NCI-H2171 (cell line): Measurements from ENCODE around the gene TAGLN.

ENCODE experiments used
- DNase-seq: peaks from one replicate; lab custom pipeline; 2025; lab: John Stamatoyannopoulos, UW

The TAGLN gene

GRCh38 chr11:117214404-117215110 is 15.4 kb downstream of the TAGLN start:
- DNase-seq: no peak

GRCh38 chr11:117217141-117218084 is 18.2 kb downstream of the TAGLN start:
- no peak for DNase-seq

DNA sequence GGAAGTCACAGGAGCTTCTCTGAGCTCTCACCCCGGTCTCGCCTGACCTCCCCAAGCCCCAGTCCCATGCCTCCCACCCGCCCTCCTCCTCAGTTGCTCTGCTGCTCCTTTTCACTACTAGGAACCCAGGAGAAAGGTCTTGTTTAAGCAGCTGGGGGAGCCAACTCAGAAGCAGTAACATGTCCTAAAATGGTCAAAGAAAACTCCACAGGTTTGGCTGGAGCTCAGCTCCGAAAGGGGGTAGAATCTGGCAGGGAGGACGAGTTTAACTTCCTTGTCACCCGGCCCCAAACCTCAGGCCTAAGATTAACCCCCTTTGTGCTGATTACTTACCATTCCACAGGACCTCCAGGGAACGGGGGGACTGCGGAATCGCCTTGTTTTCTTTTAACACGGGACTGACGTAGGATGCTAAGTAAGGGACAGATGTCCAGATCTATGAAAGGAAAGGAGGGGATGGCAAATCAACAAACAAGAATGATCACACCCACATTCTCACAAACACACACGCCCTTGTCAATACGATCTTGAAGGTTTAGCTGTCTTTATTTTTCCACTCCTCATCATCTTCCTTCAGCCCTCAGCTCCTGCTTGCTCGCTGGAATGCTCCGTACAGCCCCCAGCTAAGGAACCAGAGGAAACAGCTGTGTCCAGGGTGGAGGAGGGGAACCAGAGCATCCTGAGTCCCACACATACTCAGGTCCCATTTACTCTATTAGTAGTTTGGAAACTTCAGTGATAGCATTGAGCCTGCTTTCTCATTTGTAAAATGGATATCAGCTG is 19.2 kb downstream of the TAGLN start:
- DNase-seq: no peak

GRCh38 chr11:117219001-117219400 is 19.8 kb downstream of the TAGLN start:
- DNase-seq: no peak

- DNase-seq: no peak
Observed at GRCh38 chr11:117219455-117219854, 20.3 kb downstream of the TAGLN start.

GRCh38 chr11:117219995-117220394 is 20.8 kb downstream of the TAGLN start:
- no peak for DNase-seq

DNA sequence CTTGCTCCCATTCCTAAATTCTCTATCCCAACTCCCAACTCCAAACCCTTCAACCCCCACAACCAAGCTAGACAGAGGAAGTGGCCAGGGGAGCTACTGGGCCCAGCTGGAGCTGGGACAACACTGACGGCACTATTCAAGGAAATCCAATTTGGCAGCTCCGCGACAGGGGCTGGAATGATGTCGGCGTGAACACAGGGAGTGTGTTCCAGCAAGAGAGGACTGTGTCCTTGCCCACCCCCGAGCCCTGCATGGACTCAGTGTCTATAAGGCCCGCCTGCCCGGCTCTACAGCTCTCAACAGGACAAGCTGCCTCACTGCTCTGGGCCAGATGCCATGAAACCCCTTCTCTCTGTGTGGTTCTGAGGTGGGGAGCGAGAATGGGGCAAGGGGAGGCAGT is 21.4 kb downstream of the TAGLN start:
- DNase-seq: no peak

DNA sequence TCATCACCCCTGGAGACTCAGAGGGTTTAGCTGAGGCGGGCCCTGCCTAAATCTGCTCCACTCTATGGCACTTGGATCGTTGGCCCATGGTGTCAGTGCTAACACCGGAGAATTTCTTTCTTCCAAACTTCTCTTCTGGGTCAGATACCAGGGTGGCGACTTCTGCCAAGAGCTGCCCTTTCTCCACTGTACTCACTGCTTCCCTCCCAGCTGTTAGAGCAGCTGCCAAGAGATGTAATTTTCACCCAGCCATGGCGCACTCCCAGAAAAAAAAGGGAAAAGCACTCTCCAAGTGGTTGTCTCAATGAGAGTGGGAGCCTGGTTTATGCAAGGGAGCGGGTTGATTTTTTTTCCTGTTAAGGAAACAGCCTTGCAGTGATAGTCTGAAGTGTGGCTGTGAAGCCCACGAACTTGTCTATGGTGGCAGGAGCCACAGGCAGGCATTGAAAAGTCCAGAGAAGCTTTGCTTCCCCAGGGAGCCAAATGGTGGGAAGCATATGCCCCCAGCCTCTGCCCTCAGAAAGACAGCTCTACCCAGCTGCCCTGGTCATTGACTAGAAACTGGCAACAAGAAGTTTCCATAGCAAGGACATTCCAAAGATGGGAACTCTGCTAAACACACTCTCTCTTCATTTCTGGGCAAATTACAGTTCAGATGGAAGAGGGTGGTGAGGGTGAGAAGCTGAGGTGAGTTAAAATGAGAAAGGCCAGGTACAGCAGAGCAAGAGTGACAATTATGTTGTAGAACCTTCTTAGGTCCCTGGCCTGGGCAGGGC is 22.0 kb downstream of the TAGLN start:
- peak; percentile 5 for DNase-seq

DNA sequence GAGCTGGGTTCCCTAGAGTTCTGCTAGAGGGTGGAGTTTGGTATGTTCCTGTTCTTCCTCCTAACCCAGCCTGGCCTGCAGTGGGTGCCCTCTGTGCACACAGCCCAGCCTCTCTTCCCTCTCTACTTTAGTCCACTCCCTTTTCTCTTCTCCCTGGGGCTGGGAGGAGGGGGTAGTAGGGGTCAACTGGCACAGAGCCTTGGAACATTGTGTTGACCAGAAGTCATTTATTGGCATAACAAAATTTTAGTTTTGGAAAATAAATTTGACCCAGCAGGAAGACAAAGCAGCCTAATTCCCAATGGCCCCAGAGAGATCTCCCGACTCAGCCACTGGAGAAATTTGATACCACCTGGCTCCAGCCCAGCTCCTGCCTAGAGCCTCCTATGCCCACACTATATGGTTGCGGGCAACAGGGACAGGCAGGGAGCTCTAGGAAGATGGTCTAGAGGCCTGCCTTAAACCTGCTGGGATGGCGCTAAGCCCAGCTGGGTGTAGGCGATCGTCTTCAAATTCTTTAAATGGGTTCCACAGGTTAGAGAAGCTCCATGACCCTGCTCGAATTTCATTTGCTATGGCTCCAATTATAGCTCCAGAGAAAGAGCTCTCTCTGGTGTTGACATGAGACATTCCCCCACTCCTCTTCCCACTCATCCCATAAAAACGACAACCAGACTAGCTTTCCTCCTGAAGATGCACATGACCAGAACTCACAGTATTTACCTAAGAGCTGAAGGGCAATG is 22.8 kb downstream of the TAGLN start:
- DNase-seq: peak; percentile 60

DNA sequence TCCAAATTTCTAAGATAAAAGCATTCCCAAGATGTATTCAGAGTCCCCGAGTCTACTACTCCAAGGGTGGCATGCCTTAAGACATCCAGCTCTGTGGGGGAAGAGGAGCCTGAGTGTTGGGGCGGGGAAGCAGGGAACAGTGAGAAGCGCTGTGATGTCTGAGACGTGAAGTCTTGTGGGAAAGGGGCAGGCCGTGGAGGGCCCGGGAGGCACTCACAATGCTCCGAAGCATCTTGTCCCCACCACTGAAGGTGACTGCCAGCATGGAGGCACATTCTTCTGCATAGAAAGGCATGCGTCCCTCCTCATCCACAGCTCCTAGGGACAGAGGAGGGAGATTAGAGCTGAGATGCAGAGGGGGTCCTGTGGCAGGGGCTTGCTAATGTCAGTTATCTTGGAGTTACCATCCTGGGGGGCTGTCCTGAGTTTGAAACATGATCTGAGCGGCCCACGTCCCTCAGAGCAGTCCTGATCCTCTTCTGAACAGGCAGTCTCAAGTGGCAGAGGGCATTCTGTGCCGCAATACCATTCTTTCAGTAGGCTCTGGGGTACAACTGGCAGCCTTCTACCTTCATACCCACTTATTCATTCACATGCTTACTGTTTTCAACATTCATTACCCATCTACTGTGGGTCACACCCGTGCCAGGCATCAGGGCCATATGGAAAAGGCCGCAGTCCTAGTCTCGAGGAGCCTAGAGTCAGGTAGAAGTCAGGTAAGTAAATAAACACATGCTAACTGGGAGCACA is 24.0 kb downstream of the TAGLN start:
- DNase-seq: no peak

DNA sequence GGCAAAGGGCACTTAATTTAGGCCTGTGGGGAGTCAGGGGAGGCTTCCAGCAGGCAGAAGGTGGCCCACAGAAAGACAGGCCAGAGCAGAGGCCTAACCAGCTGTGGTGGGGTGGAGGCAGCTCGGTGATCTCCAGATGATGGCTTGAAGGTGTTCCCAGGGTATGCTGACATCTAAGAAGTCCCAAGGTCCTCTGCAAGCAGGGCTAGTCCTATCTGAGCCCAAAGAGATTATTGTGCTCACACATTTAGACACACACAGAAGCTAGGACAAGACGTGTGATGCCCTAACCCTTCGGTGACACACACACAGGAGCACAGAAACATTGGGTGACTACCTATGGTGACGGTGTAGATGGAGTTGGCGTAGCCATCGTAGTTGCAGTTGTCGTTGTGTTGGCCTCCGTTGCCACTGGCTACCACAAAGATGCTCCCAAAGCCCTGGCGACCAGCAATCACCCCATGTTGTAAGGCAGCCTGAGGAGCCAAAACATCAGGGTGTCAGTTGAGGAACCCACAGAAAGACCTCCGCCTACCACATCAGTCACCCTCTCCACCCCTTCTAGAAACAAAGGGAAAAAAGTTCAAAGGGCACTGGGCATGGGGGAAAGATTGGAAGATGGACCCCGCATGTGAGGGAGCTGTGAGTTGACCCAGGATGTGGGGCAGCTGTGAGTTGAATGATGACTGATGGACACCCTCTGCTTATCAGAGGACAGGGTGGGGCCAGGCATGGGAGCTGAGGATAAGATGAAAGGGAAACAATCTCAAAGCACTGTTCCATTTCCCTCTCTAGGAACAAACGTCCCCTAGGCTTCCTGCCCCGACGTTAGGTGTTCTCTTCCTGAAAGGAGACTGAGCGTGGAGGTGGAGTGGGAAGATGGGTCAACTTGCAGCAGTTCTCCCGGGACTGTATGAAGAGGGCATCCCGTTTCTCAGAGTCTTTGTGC is 24.8 kb downstream of the TAGLN start:
- DNase-seq: no peak

DNA sequence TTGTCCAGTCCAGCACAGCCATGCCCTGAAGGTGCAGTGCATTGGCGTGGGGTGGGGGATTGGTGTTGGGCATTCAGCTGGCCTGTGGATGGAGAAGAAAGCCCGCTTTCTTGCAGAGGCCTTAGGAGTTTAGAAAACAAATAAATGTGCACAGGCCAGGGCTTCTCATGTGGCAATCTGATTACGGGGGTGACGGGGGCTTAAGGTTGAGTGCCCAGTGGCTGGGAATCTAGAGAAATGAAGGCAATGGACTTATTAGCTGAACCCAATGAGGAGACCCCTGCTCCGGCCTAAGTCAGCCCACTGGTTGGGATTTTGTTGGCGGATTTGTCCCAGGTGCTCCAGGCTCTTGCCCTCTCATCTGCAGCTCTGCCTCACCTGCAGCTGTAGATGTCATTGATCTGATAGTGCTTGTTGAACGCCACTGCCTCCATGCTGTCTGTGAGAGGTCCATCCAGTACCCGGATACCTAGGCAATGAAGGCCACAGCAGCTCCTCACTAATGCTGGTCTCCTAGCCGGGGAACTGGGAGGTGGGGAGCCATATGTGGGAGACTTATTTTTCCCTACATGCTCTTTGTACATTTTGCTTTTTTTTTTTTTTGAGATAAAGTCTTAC is 26.5 kb downstream of the TAGLN start:
- DNase-seq: no peak

GRCh38 chr11:117226388-117227385 is 27.5 kb downstream of the TAGLN start:
- peak; percentile 53 for DNase-seq

- DNase-seq: no peak
Observed at GRCh38 chr11:117228091-117228490, 28.9 kb downstream of the TAGLN start.

- DNase-seq: no peak
Observed at GRCh38 chr11:117229411-117229810, 30.2 kb downstream of the TAGLN start.

- DNase-seq: no peak
Observed at GRCh38 chr11:117229931-117230285, 30.7 kb downstream of the TAGLN start.

DNA sequence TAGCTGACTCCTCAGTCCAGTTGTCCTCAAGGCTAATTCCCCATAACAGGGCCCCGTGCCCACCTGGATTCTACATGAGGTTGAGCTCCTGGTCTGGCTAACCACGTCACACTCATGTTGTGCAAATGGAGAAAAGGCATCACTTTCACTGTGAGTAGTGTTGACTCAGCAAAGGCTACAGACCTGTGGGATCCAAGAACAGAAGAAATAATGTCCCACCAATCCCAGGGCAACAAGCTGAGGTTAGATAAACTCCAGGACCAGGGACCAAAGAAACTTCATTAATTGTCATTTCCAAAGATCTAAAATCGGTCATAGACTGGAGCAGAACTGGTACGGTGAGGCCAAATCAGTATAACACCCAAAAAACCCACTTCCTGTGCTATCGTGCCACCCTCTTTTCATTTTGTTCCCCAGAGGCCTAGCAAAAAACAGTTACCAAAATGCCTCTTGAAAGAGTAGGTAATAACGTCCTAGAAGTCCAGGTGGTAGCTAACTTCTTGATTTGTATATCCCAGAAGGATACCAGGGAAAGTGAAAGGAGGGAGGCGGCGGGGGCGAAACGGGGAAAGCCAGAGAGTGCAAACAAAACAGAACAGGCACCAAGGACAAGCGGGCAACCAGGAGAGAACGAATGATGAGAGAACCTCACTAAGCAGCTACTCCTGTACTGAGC is 31.3 kb downstream of the TAGLN start:
- DNase-seq: no peak
